ENCODE measurements around the gene TSPYL1. TPM values are rescaled to one million over a fixed set of nuclear protein-coding genes. Genes with fewer than 3 reads are reported as not detected.

Gene TSPYL1
- total RNA-seq, 4 donors from 2014 or later = 87.6 to 169 (median 123) TPM

DNA sequence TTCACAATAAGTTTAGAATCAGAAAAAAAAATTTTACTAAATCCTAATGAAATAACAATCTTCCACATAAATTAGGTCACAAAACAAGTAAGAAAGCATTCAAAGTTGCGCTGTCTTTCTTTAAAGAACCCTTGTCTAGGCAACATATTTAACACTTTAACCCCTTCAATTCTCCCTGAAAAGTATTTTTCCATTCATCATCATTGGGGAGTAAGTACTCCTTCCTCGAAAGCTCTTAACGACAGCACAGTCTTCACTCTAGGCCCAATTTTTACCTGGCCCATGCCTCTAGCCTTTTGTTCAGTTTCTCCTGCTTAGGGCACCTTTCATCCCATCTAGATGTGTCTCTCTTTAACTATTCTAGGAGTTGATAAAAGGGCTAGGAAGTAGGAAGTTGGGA is 2.6 kb downstream of the TSPYL1 start:
- Histone ChIP-seq H3K4me1 (peaks cover 40 to 42% of the 10 kb centered on the region in 2 donors), H3K36me3 (peaks cover 0 to 10% of the 10 kb centered on the region in 2 donors), H3K27me3 (no peaks in the 10 kb centered on the region), H3K9me3 (no peaks in the 10 kb centered on the region), H3K27ac (no peak overlapping the region), H3K4me3 (replicated peaks in 1 of 3) (peak overlapping the region in 2 of 3 donors; percentile 24 to 87)
- WGBS, 2 donors = 15 to 20% methylated on average over 3 of the region's 3 CpGs
- intact Hi-C loops (cut with DNase I) = no loop called here
- TF ChIP-seq, protein P1, sequence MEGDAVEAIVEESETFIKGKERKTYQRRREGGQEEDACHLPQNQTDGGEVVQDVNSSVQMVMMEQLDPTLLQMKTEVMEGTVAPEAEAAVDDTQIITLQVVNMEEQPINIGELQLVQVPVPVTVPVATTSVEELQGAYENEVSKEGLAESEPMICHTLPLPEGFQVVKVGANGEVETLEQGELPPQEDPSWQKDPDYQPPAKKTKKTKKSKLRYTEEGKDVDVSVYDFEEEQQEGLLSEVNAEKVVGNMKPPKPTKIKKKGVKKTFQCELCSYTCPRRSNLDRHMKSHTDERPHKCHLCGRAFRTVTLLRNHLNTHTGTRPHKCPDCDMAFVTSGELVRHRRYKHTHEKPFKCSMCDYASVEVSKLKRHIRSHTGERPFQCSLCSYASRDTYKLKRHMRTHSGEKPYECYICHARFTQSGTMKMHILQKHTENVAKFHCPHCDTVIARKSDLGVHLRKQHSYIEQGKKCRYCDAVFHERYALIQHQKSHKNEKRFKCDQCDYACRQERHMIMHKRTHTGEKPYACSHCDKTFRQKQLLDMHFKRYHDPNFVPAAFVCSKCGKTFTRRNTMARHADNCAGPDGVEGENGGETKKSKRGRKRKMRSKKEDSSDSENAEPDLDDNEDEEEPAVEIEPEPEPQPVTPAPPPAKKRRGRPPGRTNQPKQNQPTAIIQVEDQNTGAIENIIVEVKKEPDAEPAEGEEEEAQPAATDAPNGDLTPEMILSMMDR (IDR thresholded peaks at IDR 0.05) = no peak
- no peak for TF ChIP-seq POLR2A (IDR thresholded peaks at IDR 0.05)
- no peak for DNase-seq

GRCh38 chr6:116271149-116271708 is 8.5 kb downstream of the TSPYL1 start:
- no peaks in the 10 kb centered on the region for H3K9me3 ChIP-seq
- peaks cover 13 to 15% of the 10 kb centered on the region in 2 donors for H3K4me1 ChIP-seq
- no peaks in the 10 kb centered on the region for H3K27me3 ChIP-seq
- intact Hi-C loops (cut with DNase I) = no loop called here
- no peak overlapping the region for H3K4me3 ChIP-seq (replicated peaks in 1 of 3)
- TF ChIP-seq, protein P1 (IDR thresholded peaks at IDR 0.05) = no peak
- TF ChIP-seq POLR2A (IDR thresholded peaks at IDR 0.05) = no peak
- DNase-seq = no peak
- peaks cover 0 to 10% of the 10 kb centered on the region in 2 donors for H3K36me3 ChIP-seq
- peak overlapping the region in 1 of 3 donors; percentile 24 for H3K27ac ChIP-seq
- 71 to 73% methylated on average over 2 of the region's 2 CpGs for WGBS, 2 donors

DNA sequence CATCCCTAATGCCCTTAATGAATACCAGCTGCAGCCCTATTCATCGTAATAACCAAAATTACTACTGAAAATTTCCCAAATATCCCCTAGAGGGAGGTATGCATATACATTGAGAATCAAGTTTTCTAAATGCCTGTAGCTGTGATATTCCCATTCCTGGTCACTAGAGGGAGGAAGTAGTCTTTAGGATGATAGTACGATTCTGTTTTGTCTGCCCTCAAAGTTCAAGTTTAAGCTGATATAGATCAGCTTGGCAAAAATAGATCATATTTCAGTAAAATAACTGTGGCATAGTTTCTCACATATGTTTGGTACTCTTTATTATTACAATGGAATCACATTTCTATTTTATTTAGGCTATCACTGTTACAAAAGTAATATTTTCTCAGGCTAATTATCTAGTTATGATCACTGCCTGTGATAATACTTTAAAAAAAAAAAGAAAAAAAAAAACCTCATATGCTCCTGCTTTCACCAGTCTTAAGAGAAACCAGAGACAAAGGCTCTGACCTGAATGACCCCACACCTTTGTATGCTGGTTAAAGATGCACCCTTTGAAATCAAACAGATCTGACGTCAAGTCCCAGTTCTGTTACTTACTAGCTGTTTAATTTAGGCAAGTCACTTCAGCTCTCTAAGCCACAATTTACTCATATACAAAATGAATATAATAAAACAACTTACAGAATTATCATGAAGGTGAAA is 11.0 kb downstream of the TSPYL1 start:
- Histone ChIP-seq H3K27me3 (no peaks in the 10 kb centered on the region), H3K9me3 (no peaks in the 10 kb centered on the region), H3K4me1 (no peaks in the 10 kb centered on the region), H3K27ac (no peak overlapping the region), H3K36me3 (peaks cover 0 to 5% of the 10 kb centered on the region in 2 donors), H3K4me3 (replicated peaks in 1 of 3) (no peak overlapping the region)
- WGBS, 2 donors = 35 to 40% methylated on average over 3 of the region's 3 CpGs
- TF ChIP-seq POLR2A (IDR thresholded peaks at IDR 0.05) = no peak
- TF ChIP-seq, protein P1 (IDR thresholded peaks at IDR 0.05) = peak; percentile 22 to 75 (median 58)
- DNase-seq = no peak
- intact Hi-C loops (cut with DNase I) = no loop called here

DNA sequence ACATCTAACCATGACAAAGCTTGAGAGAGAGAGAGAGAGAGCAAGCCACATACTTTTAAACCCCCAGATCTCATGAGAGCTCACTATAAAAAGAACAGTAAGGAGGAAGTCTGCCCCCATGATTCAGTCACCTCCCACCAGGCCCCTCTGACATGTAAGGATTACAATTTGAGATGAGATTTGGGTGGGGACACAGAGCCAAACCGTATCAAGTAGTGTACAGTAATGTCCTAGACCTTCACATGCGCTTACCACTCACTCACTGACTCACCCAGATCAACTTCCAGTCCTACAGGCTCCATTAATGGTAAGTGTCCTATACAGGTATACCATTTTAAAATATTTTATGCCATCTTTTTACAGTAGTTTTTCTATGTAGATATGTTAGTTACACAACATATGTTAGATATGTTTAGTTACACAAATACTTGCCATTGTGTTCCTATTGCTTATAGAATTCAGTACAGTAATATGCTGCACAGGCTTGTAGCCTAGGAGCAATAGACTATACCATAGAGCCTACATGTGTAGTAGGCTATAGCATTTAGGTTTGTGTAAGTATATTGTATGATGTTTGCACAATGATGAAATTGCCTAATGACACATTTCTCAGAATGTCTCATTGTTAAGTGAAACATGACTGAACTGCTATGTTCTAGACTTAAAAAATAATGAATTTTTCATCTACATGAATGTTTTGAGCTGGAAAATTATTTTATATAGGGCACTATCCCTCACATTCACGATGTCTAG is 11.7 kb downstream of the TSPYL1 start:
- no peaks in the 10 kb centered on the region for H3K4me1 ChIP-seq
- intact Hi-C loops (cut with DNase I) = no loop called here
- 53 to 56% methylated on average over 3 of the region's 3 CpGs for WGBS, 2 donors
- H3K36me3 ChIP-seq = no peaks in the 10 kb centered on the region
- TF ChIP-seq, protein P1 (IDR thresholded peaks at IDR 0.05) = no peak
- TF ChIP-seq POLR2A (IDR thresholded peaks at IDR 0.05) = no peak
- no peaks in the 10 kb centered on the region for H3K9me3 ChIP-seq
- no peak for DNase-seq
- H3K27ac ChIP-seq = no peak overlapping the region
- H3K4me3 ChIP-seq (replicated peaks in 1 of 3) = no peak overlapping the region
- H3K27me3 ChIP-seq = no peaks in the 10 kb centered on the region

- Histone ChIP-seq H3K27ac (no peak overlapping the region), H3K36me3 (no peaks in the 10 kb centered on the region), H3K27me3 (no peaks in the 10 kb centered on the region), H3K9me3 (no peaks in the 10 kb centered on the region), H3K4me3 (replicated peaks in 1 of 3) (no peak overlapping the region), H3K4me1 (no peaks in the 10 kb centered on the region)
- intact Hi-C loops (cut with DNase I) = no loop called here
- DNase-seq = no peak
- no peak for TF ChIP-seq POLR2A (IDR thresholded peaks at IDR 0.05)
- TF ChIP-seq, protein P1 (IDR thresholded peaks at IDR 0.05) = no peak
These were observed 12.9 kb downstream of the TSPYL1 start for GRCh38 chr6:116266803-116267202.

Data from thyroid gland (tissue), 4 donors.